RWPE1 (cell line): ENCODE data around the gene C1orf167.

ENCODE experiments used
- CTCF ChIA-PET: fragments of 350-600 bp; sonication (Branson Sonifier 250); formaldehyde crosslinking; extraction: SDS; loops from one replicate; lab custom pipeline; 2021; lab: Yijun Ruan, JAX
- POLR2A ChIA-PET: fragments of 400-600 bp; formaldehyde crosslinking; extraction: SDS; loops from one replicate; lab custom pipeline; 2020; ENCODE audit warnings: antibody characterized with exemption; ENCODE audit not compliant: low non-redundant PET; lab: Yijun Ruan, JAX
- DNase-seq: peaks from one replicate; pipeline ENCODE4 v3.0.0; 2012; ENCODE audit warnings: low spot score
- H3K27ac ChIP-seq: fragments of 450-650 bp; 2 replicates; pipeline ENCODE4 v1.5.1; 2017
- TF ChIP-seq, protein P1 (sequence below): fragments of 450-650 bp; conservative IDR thresholded peaks from 2 replicates; pipeline ENCODE4 v1.5.1; 2017; ENCODE audit warnings: low read depth, mild to moderate bottlenecking

The C1orf167 gene

GRCh38 chr1:11825131-11825530 lies 63.1 kb downstream of the C1orf167 start:
- TF ChIP-seq, protein P1, sequence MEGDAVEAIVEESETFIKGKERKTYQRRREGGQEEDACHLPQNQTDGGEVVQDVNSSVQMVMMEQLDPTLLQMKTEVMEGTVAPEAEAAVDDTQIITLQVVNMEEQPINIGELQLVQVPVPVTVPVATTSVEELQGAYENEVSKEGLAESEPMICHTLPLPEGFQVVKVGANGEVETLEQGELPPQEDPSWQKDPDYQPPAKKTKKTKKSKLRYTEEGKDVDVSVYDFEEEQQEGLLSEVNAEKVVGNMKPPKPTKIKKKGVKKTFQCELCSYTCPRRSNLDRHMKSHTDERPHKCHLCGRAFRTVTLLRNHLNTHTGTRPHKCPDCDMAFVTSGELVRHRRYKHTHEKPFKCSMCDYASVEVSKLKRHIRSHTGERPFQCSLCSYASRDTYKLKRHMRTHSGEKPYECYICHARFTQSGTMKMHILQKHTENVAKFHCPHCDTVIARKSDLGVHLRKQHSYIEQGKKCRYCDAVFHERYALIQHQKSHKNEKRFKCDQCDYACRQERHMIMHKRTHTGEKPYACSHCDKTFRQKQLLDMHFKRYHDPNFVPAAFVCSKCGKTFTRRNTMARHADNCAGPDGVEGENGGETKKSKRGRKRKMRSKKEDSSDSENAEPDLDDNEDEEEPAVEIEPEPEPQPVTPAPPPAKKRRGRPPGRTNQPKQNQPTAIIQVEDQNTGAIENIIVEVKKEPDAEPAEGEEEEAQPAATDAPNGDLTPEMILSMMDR: no peak
- DNase-seq: no peak
- ChIA-PET POLR2A (no interaction called here), CTCF (interaction anchor here (0.6 kb wide), 1 partner anchor 162 kb away, joined by 4 read pairs; no protein-coding TSS in a partner anchor)
- no peak overlapping the region for H3K27ac ChIP-seq

GRCh38 chr1:11826946-11827345 lies 65.0 kb downstream of the C1orf167 start:
- TF ChIP-seq, protein P1: no peak
- CTCF ChIA-PET: interaction anchor here (0.6 kb wide), 1 partner anchor 65 kb away, joined by 3 read pairs; no protein-coding TSS in a partner anchor
- POLR2A ChIA-PET: no interaction called here
- DNase-seq: no peak
- H3K27ac ChIP-seq: no peak overlapping the region

GRCh38 chr1:11828511-11828910 lies 66.5 kb downstream of the C1orf167 start:
- ChIA-PET POLR2A (no interaction called here), CTCF (interaction anchor here (1.6 kb wide), 1 partner anchor 10 kb away, joined by 5 read pairs; no protein-coding TSS in a partner anchor)
- TF ChIP-seq, protein P1: no peak
- H3K27ac ChIP-seq: no peak overlapping the region
- no peak for DNase-seq

DNA sequence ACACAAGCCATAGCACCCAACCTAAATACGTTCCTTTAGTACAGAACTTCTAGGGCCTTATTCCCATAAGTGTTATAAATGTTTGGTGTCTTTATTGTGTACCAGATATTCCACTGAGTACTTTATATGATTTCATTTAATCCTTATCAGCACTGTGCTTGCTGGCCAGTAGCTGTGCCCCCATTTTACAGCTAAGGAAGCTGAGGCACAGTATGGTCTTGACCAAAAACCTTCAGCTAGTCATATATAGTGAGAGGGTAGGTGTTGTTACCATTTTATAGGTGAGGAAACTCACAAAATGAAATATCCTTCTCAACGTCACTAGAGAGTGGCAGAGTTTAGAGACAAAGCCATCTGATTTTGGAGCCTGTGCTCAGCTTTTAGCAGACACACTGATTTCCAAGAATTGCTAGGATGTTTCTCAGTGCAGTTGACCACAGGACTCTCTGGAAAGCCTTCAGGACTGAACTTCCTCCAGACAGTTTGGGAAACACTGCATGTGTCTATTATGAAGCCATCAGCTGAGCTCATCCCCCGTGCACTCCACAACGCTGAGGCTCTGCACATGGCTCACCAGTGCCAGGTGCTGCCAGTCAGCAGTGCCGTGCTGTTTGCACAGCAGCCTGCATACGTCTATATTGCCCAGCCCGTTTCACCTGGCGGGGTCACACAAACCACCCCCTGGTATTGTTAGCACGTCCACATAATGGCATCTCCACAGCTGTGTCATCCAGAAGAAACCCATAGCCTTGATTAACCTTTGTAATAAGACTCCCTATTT lies 70.1 kb downstream of the C1orf167 start:
- POLR2A ChIA-PET: no interaction called here
- CTCF ChIA-PET: no interaction called here
- no peak overlapping the region for H3K27ac ChIP-seq
- no peak for DNase-seq
- TF ChIP-seq, protein P1: no peak

GRCh38 chr1:11833497-11833896 lies 71.5 kb downstream of the C1orf167 start:
- CTCF ChIA-PET: interaction anchor here (0.8 kb wide), 1 partner anchor 9 kb away, joined by 4 read pairs; no protein-coding TSS in a partner anchor
- H3K27ac ChIP-seq: no peak overlapping the region
- TF ChIP-seq, protein P1: no peak
- POLR2A ChIA-PET: no interaction called here
- no peak for DNase-seq

GRCh38 chr1:11833900-11834299 lies 71.9 kb downstream of the C1orf167 start:
- ChIA-PET CTCF (interaction anchor here (0.8 kb wide), 1 partner anchor 9 kb away, joined by 4 read pairs; no protein-coding TSS in a partner anchor), POLR2A (no interaction called here)
- TF ChIP-seq, protein P1: no peak

More at GRCh38 chr1:11833900-11834299, 71.9 kb downstream of the C1orf167 start:
- DNase-seq: no peak
- H3K27ac ChIP-seq: no peak overlapping the region
